H9 (cell line): Measurements from ENCODE around the gene LPP. TPM values are rescaled to one million over a fixed set of nuclear protein-coding genes. Genes with fewer than 3 reads are reported as not detected.

Source experiments
- DNase-seq: peaks from one replicate; pipeline ENCODE4 v3.0.0-alpha.2; 2017
- H2AFZ ChIP-seq: one replicate; pipeline ENCODE4 v1.6.1; 2013; ENCODE audit warnings: mild to moderate bottlenecking, low read length, control low read depth, moderate library complexity
- H2AK5ac ChIP-seq: 2 replicates; pipeline ENCODE4 v1.6.1; 2013; ENCODE audit warnings: low read length, control low read depth, mixed read lengths; ENCODE audit not compliant: insufficient read length
- H2BK120ac ChIP-seq: one replicate; pipeline ENCODE4 v1.6.1; 2013; ENCODE audit warnings: low read depth, mild to moderate bottlenecking, low read length, control low read depth, inconsistent platforms; ENCODE audit not compliant: poor library complexity, severe bottlenecking
- H2BK12ac ChIP-seq: 2 replicates; pipeline ENCODE4 v1.6.1; 2013; ENCODE audit warnings: low read length, control low read depth, mixed read lengths, low read depth; ENCODE audit not compliant: insufficient read length
- H2BK15ac ChIP-seq: 2 replicates; pipeline ENCODE4 v1.6.1; 2013; ENCODE audit warnings: low read depth, low read length, control low read depth
- H2BK20ac ChIP-seq: one replicate; pipeline ENCODE4 v1.6.1; 2013; ENCODE audit warnings: low read depth, mild to moderate bottlenecking, low read length, control low read depth, inconsistent platforms; ENCODE audit not compliant: poor library complexity, severe bottlenecking
- H2BK5ac ChIP-seq: 2 replicates; pipeline ENCODE4 v1.6.1; 2013; ENCODE audit warnings: low read length, control low read depth, mixed read lengths; ENCODE audit not compliant: insufficient read length
- H3K14ac ChIP-seq: 2 replicates; pipeline ENCODE4 v1.6.1; 2013; ENCODE audit warnings: low read length, control low read depth; ENCODE audit not compliant: insufficient read depth
- H3K18ac ChIP-seq: 2 replicates; pipeline ENCODE4 v1.6.1; 2013; ENCODE audit warnings: low read depth, mild to moderate bottlenecking, mixed read lengths, low read length, control low read depth; ENCODE audit not compliant: insufficient read length
- H3K23ac ChIP-seq: 2 replicates; pipeline ENCODE4 v1.6.1; 2013; ENCODE audit warnings: low read length, control low read depth, mixed read lengths, low read depth; ENCODE audit not compliant: insufficient read length
- H3K23me2 ChIP-seq: 2 replicates; pipeline ENCODE4 v1.6.1; 2013; ENCODE audit warnings: low read depth, mild to moderate bottlenecking, mixed read lengths, low read length, control low read depth; ENCODE audit not compliant: insufficient read length, poor library complexity, severe bottlenecking
- H3K27ac ChIP-seq: 2 replicates; pipeline ENCODE4 v1.5.1; 2013; ENCODE audit warnings: low read length, control low read depth, mixed read lengths, low read depth; ENCODE audit not compliant: insufficient read length
- H3K27me3 ChIP-seq: 2 replicates; pipeline ENCODE4 v1.6.1; 2013; ENCODE audit warnings: low read length, control low read depth, inconsistent platforms; ENCODE audit not compliant: insufficient read depth
- H3K4ac ChIP-seq: 2 replicates; pipeline ENCODE4 v1.6.1; 2013; ENCODE audit warnings: low read depth, mild to moderate bottlenecking, control low read depth, inconsistent platforms, low read length, moderate library complexity
- H3K4me1 ChIP-seq: 2 replicates; pipeline ENCODE4 v1.6.1; 2013; ENCODE audit warnings: low read length, control low read depth, inconsistent platforms; ENCODE audit not compliant: insufficient read depth
- H3K4me2 ChIP-seq: 2 replicates; pipeline ENCODE4 v1.6.1; 2013; ENCODE audit warnings: low read length, control low read depth, mixed read lengths; ENCODE audit not compliant: insufficient read length, insufficient read depth
- H3K56ac ChIP-seq: 2 replicates; pipeline ENCODE4 v1.6.1; 2013; ENCODE audit warnings: low read depth, mild to moderate bottlenecking, mixed read lengths, low read length, control low read depth; ENCODE audit not compliant: insufficient read length
- H3K79me1 ChIP-seq: 2 replicates; pipeline ENCODE4 v1.6.1; 2013; ENCODE audit warnings: low read depth, mild to moderate bottlenecking, moderate library complexity, low read length, control low read depth, inconsistent platforms; ENCODE audit not compliant: insufficient read depth, poor library complexity, severe bottlenecking
- H3K79me2 ChIP-seq: 2 replicates; pipeline ENCODE4 v1.6.1; 2013; ENCODE audit warnings: low read length, control low read depth, inconsistent platforms; ENCODE audit not compliant: insufficient read depth
- H3K9ac ChIP-seq: 2 replicates; pipeline ENCODE4 v1.6.1; 2013; ENCODE audit warnings: low read length, control low read depth, mixed read lengths; ENCODE audit not compliant: insufficient read length; ENCODE audit errors: extremely low read depth
- H3K9me3 ChIP-seq: one replicate; pipeline ENCODE4 v1.6.1; 2013; ENCODE audit warnings: low read depth, low read length, inconsistent platforms; ENCODE audit not compliant: control insufficient read depth
- H3T11ph ChIP-seq: one replicate; pipeline ENCODE4 v1.6.1; 2013; ENCODE audit warnings: mild to moderate bottlenecking, low read length, control low read depth, inconsistent platforms
- H4K20me1 ChIP-seq: one replicate; pipeline ENCODE4 v1.6.1; 2013; ENCODE audit not compliant: control insufficient read depth, insufficient read length, insufficient read depth
- H4K5ac ChIP-seq: 2 replicates; pipeline ENCODE4 v1.6.1; 2013; ENCODE audit warnings: low read depth, mild to moderate bottlenecking, mixed read lengths, low read length, control low read depth; ENCODE audit not compliant: insufficient read length
- H4K8ac ChIP-seq: replicated peaks from 2 replicates; pipeline ENCODE4 v1.6.1; 2013; ENCODE audit warnings: low read length, control low read depth, mixed read lengths, low read depth; ENCODE audit not compliant: insufficient read length
- H4K91ac ChIP-seq: 2 replicates; pipeline ENCODE4 v1.6.1; 2013; ENCODE audit warnings: low read depth, mild to moderate bottlenecking, moderate library complexity, mixed read lengths, low read length, control low read depth; ENCODE audit not compliant: insufficient read length
- H3K27ac Mint-ChIP-seq, 3 experiments: 2 replicates in 2 of 3; 3 replicates in 1 of 3; pipeline ENCODE4 v1.8.0; 2020 to 2021; ENCODE audit warnings: mixed read lengths in 3 of 3, mild to moderate bottlenecking in 1 of 3, moderate library complexity in 1 of 3
- H3K27me3 Mint-ChIP-seq: 2 replicates; pipeline ENCODE4 v1.8.0; 2021; ENCODE audit warnings: low read depth, mild to moderate bottlenecking, moderate library complexity, mixed read lengths
- H3K36me3 Mint-ChIP-seq, 3 experiments: 2 replicates in 2 of 3; 3 replicates in 1 of 3; pipeline ENCODE4 v1.8.0; 2020 to 2021; ENCODE audit warnings: low read depth in 3 of 3, mixed read lengths in 3 of 3; ENCODE audit not compliant: insufficient read depth in 1 of 3
- H3K4me1 Mint-ChIP-seq, 2 experiments: 2 replicates each; pipeline ENCODE4 v1.8.0; 2020; ENCODE audit warnings: mixed read lengths in 2 of 2
- H3K4me3 Mint-ChIP-seq, 2 experiments: 2 replicates in 1 of 2; 3 replicates in 1 of 2; pipeline ENCODE4 v1.8.0; 2020 to 2021; ENCODE audit warnings: mild to moderate bottlenecking in 2 of 2, mixed read lengths in 2 of 2, moderate library complexity in 1 of 2
- H3K9me3 Mint-ChIP-seq, 2 experiments: 2 replicates in 1 of 2; 3 replicates in 1 of 2; pipeline ENCODE4 v1.8.0; 2020; ENCODE audit warnings: mild to moderate bottlenecking in 2 of 2, mixed read lengths in 2 of 2, moderate library complexity in 1 of 2
- WGBS: extraction: QIAGEN DNeasy Blood & Tissue Kit; methylation state at CpG from one replicate; pipeline ENCODE4 v1.1.7; 2013; ENCODE audit warnings: missing lambda C conversion rate, low lambda C conversion rate, mixed read lengths; ENCODE audit not compliant: insufficient read length; ENCODE audit errors: extremely low coverage; 5-methylcytosine and 5-hydroxymethylcytosine counted together
- total RNA-seq: library from RNA; stranded (reverse); gene quantifications from 2 replicates; pipeline ENCODE4 v1.2.1, GENCODE V29; 2021
- TF ChIP-seq, protein P1 (sequence below): fragments of 200-600 bp; sonication (generic); conservative IDR thresholded peaks from 3 replicates; pipeline ENCODE4 v1.8.0; 2021; ENCODE audit warnings: antibody characterized with exemption, mild to moderate bottlenecking

The LPP gene
- total RNA-seq, 1 experiment from 2014 or later = 64.6 TPM

DNA sequence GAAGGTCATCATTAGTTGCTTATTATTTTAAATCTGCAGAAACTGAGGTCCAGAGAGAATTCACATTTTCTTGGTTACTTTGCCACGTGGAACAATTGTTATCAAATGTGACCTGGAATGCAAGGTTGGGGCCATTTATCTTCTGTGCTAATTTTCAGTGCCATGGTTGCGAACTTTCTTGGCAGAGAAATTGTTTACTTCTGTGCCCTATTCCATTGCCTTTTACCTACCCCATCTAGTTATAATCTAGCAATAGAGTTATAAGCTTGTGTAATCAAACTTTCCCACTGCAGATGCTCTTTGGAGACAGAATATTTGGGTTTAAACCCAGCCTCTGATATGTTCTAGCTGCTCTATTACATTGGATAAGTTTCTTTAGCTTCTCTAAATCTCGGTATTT is 242.9 kb downstream of the LPP start:
- Mint-ChIP-seq H3K9me3 (no peaks in the 10 kb centered on the region), H3K4me1 (peaks cover 0 to 10% of the 10 kb centered on the region in 2 experiments; a peak in 2 of 4 replicates), H3K27me3 (no peaks in the 10 kb centered on the region), H3K36me3 (no peaks in the 10 kb centered on the region), H3K4me3 (no peak overlapping the region), H3K27ac (no peak overlapping the region)
- Histone ChIP-seq H3T11ph (no peak overlapping the region), H2AK5ac (no peak overlapping the region), H3K23ac (no peak overlapping the region), H2BK12ac (no peak overlapping the region), H2BK20ac (no peak overlapping the region), H4K91ac (no peak overlapping the region), H3K79me2 (no peaks in the 10 kb centered on the region), H2AFZ (no peak overlapping the region), H2BK15ac (no peak overlapping the region), H3K23me2 (no peaks in the 10 kb centered on the region), H3K18ac (no peak overlapping the region), H4K5ac (no peak overlapping the region), H3K56ac (no peak overlapping the region), H4K20me1 (no peaks in the 10 kb centered on the region), H3K79me1 (no peaks in the 10 kb centered on the region), H3K4me2 (no peak overlapping the region), H3K27ac (no peak overlapping the region), H3K4ac (no peak overlapping the region), H2BK5ac (no peak overlapping the region), H4K8ac (no peak overlapping the region), H3K4me1 (no peaks in the 10 kb centered on the region), H3K27me3 (no peaks in the 10 kb centered on the region), H2BK120ac (no peak overlapping the region), H3K9ac (no peak overlapping the region), H3K14ac (no peak overlapping the region), H3K9me3 (no peaks in the 10 kb centered on the region)
- no peak for DNase-seq
- no CpG with 5 or more reads among the region's 3 CpGs for WGBS
- TF ChIP-seq, protein P1, sequence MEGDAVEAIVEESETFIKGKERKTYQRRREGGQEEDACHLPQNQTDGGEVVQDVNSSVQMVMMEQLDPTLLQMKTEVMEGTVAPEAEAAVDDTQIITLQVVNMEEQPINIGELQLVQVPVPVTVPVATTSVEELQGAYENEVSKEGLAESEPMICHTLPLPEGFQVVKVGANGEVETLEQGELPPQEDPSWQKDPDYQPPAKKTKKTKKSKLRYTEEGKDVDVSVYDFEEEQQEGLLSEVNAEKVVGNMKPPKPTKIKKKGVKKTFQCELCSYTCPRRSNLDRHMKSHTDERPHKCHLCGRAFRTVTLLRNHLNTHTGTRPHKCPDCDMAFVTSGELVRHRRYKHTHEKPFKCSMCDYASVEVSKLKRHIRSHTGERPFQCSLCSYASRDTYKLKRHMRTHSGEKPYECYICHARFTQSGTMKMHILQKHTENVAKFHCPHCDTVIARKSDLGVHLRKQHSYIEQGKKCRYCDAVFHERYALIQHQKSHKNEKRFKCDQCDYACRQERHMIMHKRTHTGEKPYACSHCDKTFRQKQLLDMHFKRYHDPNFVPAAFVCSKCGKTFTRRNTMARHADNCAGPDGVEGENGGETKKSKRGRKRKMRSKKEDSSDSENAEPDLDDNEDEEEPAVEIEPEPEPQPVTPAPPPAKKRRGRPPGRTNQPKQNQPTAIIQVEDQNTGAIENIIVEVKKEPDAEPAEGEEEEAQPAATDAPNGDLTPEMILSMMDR = no peak
